ENCODE measurements around the gene GGCT.
"Not testable (repeated sequence)": the region's sequence is repeated elsewhere in the genome, so short reads cannot be mapped to it uniquely, and the experiment has no call there.

GGCT gene

DNA sequence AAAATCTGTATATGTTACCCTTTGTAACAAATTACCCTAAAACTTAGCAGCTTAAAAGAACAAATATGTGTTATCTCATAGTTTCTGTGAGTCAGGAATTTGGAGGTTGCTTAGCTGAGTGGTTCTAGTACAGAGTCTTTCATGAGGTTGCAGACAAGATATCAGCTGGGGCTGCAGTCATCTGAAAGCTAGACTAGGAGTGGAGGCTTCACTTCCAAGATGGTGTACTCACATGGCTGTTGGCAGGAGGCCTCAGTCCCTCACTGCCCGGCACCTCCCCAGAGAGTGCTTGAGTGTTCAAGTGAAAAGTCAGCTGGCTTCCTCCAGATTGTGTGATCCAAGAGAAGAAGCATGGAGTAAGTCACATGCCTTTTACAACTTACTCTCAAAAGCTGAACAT, 16.9 kb upstream of the GGCT start:
- no peak for DNase-seq
- intact Hi-C loops (cut with DNase I): no loop called here

- intact Hi-C loops (cut with DNase I): no loop called here
- DNase-seq: no peak
Measured at GRCh38 chr7:30519122-30519521, 14.5 kb upstream of the GGCT start.

- intact Hi-C loops (cut with DNase I): no loop called here
- no peak for DNase-seq
Measured at GRCh38 chr7:30515761-30516160, 11.1 kb upstream of the GGCT start.

DNA sequence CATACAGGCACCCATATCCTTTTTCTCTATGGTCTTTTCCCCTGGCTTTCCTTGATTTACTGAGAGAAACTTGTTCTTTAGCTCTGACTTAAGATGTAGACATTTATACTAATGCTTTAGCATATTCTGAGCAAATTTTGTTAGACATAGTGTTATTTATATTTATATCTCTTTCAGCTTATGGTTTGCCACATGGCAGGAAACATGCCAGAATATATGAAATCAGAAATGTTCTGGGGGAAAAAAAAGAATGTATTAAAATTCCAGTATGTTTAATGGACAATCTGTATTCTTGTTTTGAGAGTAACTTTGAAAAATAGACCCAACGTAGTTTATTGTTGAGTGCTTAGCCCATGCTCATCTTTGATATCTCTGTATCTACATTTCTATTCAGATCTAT, 10.1 kb upstream of the GGCT start:
- no peak for DNase-seq
- intact Hi-C loops (cut with DNase I): no loop called here

- intact Hi-C loops (cut with DNase I): no loop called here
- DNase-seq: no peak
Measured at GRCh38 chr7:30514177-30514576, 9.5 kb upstream of the GGCT start.

GRCh38 chr7:30513762-30514161, 9.1 kb upstream of the GGCT start:
- intact Hi-C loops (cut with DNase I): no loop called here
- DNase-seq: no peak

DNA sequence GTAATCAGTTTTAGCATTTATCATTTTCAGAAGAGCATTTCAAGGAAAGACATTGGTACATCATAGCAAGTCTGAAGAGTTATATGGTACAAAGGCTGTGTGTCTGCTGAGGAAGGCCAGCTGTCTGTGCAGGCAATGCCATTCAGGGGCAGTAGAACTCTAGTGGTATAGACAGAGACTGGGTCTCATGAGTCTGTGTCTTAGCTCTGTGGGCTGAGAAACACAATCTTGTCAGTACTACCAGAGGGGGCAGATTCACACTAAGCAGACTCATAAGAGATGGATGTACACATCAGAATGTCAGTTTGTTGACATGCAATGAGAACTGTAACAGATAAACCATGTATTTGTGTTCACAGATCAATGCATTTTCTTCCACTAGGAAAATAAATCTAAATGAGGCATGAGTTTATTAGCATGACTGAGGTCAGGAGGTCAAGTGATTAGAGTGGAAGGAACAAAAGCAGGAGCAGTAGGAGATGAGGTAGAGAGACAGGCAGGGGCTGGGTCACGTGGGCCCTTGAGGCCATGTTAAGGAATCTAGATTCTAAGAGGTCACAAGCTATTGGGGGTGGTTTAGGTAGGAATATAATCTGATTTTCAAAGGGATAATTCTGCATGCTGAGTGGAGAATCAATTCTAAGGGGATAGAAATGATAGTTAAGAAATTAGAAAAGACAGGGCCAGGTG, 7.5 kb upstream of the GGCT start:
- intact Hi-C loops (cut with DNase I): no loop called here
- DNase-seq: no peak

DNA sequence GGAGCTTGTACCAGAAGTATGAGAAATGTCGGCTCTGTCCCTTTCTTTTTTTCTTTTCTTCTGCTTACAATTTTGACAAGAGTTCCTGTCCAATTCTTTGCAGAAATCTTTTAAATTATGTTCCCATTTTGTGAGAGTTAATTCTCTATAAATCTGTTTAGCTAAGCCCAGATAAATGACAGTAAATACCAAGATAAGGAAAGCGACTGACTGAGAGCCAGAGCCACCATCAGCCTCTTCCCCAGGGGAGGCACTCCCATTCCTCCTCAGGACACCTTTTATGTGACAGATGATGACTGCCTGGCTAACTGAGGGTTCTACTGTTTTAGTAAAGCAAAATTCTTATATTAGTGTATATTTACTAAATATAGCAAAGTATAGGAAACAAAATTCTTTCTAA, 6.9 kb upstream of the GGCT start:
- no peak for DNase-seq
- intact Hi-C loops (cut with DNase I): no loop called here

- intact Hi-C loops (cut with DNase I): loop anchor here (1.0 kb wide), 1 partner anchor 54 kb away; no protein-coding TSS in a partner anchor
- peak in 3 of 10 donors; percentile 13 to 71 (median 15) for DNase-seq
Measured at GRCh38 chr7:30510124-30511075, 5.8 kb upstream of the GGCT start.

DNA sequence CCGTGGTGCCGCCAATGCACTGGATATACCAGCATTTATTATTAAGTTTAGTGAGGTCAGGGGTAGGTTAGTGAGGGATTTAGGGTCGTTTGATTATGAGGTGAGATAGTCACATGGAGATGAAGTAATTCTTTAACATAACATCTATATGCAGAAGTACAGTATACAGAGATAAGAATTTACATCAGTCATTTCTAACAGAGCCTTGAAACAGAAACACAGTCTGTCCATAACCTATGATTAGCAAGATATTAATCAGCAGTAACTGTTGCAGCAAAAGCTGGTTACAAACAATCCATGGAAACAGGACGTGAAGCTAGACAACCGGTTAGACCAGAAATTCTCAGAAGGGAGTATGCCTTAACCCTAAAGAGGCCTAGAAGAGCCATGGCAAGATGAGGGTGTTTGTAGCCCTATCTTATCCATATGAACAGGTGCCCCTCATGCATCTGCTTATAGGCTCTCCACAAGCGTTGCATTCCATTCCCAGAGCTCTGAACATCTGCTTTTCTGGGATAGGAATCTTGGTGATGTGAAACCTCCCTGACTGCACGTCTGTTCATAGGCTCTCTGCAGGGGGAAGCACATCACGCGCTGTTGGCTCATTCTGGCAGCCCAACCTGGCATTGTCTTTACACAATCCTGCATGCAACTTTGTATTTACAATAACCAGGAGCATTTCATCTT, 4.7 kb upstream of the GGCT start:
- intact Hi-C loops (cut with DNase I); DNase-seq: not testable (repeated sequence)

GRCh38 chr7:30507346-30507900, 2.8 kb upstream of the GGCT start:
- DNase-seq; intact Hi-C loops (cut with DNase I): not testable (repeated sequence)

DNA sequence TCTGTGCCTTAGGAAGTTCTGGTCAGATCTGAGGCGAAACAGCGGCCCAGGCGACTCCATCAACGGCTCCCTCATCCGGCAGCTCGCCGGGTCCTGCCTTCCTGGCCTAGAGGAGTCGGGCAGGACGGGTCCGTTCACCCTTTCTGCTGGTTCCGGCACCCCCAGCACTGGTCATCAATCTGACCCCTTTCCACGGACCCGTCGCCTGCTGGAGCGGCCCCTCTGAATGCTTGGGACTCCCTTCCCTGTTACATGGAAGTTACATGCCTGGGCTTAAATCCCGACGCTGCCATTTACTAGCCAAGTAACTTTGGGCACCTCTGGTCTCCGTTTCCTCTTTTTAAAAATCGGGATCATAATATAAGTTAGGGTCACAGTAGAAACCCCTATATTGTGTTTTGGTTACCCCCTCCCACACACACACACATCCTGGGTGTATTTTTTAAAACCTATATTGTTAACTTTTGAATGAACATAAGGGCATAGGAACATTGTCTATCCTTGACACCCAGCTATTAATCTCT, 607 bp upstream of the GGCT start:
- no peak for DNase-seq
- intact Hi-C loops (cut with DNase I): loop anchor here (2.0 kb wide), 1 partner anchor 220 kb away; the partner anchor contains the start of gene ZNRF2

DNA sequence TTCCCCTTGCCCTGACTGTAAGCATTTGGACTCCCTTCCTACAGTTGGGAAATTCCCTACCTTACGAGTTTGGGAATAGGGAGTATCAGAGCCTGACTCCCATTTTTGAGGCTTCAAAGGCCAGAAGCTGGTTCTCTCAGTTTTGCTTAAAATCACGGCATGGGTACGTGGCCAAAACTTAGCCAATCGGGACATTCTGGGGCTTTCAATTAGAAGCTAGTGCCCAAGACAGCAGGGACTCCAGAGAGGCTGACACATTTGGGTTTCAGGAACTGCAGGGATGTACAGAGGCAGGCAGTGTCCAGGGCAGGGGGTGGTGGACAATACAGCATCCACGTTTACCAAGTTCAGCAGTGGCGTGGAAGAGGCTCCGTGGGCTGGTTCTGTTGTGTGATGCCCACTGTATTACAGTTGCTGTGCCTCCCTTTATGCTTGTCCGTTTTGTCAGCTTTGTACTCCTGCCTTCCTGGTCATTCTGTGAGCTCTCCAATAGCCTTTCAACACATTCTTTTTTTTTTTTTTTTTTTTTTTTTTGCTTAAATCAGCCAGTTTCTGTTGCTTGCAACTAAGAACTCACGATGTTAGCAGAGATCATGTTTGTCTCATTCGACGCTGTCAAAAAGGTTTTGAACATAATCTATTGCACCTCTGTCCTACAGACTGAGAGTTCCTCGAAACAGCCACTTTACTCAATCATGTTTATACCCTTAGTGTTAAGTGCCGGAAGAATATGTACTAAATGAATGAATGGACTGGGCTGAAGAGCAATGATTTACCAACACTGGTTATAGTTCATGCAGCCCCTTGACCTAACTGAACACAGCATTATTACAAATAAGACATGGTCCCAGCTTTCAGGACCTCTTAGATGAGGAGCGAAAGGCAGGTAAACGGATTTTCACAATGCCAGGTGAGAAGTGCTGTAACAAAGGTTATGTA, 1.1 kb downstream of the GGCT start:
- intact Hi-C loops (cut with DNase I): loop anchor here (2.0 kb wide), 1 partner anchor 219 kb away; the partner anchor contains the start of gene ZNRF2
- DNase-seq: no peak

DNA sequence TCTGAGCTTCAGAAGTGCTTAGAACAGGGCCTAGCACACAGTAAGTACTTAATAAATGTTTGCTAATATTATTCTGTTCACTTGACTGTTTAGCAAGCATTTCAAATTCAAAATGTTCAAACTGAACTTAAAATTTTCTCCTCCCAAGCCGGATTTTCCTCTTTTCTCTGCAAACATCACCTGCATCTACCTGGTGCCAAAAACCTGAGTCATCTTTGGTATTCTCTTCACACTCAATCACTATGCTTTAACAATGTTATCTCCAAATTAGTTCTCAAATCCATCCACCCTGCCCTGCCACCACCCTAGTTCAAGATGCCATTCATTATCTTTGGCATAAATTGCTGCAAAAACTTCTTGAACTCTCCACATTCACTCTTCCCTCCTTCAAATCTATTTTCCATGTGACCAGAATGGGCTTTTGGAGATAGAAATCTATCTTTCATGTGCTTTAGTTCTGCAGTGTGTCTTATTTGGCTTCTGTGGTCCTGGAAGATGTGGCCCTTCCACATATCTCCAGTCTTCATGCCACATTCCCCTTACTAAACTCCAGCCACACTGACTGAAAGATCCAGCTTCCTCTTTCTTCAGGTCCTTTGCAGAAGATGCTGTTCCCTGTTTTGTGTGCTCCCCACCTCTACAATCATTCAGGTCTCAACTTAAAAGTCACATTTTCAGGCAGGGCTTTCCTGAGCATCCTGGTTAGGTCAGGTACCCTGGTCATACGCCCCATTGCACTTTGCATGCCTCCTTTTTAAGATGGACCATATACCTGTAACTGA, 2.0 kb downstream of the GGCT start:
- intact Hi-C loops (cut with DNase I): no loop called here
- DNase-seq: no peak

GRCh38 chr7:30501264-30501663, 3.4 kb downstream of the GGCT start:
- intact Hi-C loops (cut with DNase I): no loop called here
- no peak for DNase-seq

GRCh38 chr7:30493228-30493627, 11.4 kb downstream of the GGCT start:
- intact Hi-C loops (cut with DNase I): no loop called here
- no peak for DNase-seq

DNA sequence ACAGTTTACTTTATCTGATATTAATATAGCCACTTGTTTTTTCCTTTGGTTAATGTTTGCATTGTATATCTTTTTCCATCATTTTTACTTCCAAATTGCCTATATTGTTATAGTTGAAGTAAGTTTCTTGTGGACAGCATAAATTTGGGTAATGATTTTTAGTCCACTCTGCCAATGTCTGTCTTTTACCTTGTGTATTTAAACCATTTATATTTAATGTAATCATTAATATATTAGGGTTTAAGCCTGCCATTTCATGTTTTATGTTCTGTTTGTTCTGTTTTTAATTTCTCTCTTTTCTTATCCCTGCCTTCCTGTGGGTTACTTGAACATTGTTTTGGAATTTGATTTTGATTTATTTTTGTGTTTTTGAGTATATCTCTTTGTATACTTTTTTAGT, 13.2 kb downstream of the GGCT start:
- intact Hi-C loops (cut with DNase I): no loop called here
- no peak for DNase-seq

DNA sequence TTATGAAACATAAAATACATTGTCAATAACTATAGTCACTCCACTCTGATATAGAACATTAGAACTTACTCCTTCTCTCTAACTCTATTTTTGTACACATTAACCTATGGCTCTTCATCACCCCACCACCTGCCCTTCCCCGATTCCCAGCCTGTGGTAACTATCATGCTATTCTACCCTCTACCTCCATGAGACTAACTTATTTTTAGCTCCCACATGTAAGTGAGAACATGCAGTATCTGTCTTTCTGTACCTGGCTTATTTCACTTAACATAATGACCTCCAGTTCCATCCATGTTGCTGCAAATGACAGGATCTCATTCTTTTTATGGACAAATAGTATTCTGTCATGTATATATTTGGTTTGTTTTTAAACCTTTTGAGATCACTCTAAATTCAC, 17.3 kb downstream of the GGCT start:
- intact Hi-C loops (cut with DNase I): no loop called here
- DNase-seq: no peak

DNA sequence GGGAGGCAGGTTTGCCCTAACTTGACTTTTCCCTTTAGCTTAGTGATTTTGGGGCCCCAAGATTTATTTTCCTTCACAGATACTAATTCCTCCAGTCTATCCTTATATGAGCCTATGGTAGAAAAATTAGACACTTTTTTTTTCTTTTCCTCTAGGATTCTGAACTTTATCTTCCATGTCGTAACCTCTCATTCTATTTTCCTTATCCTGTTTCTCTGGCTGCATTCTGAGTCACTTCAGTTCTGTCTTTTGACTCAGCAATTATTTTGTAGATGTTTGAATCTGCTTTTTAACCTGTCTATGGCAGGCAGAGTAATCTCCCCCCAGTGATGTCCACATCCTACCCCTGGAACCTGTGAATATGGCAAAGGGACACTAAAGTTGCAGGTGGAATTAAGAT, 19.0 kb downstream of the GGCT start:
- DNase-seq: no peak
- intact Hi-C loops (cut with DNase I): no loop called here
